Colonic mucosa (tissue), 4 donors: ENCODE results near the gene SUGCT. TPM values are rescaled to one million over a fixed set of nuclear protein-coding genes. Genes with fewer than 3 reads are reported as not detected.

Experiments
- DNase-seq: peaks from one replicate; pipeline ENCODE4 v3.0.0-alpha.2; 2020
- H3K27ac ChIP-seq: fragments of 200-600 bp; one replicate; pipeline ENCODE4 v1.8.0; 2021
- H3K27me3 ChIP-seq: fragments of 200-600 bp; one replicate; pipeline ENCODE4 v1.8.0; 2021
- H3K36me3 ChIP-seq: fragments of 200-600 bp; one replicate; pipeline ENCODE4 v1.8.0; 2021
- H3K4me1 ChIP-seq: fragments of 200-600 bp; one replicate; pipeline ENCODE4 v1.8.0; 2021; ENCODE audit warnings: mild to moderate bottlenecking
- H3K4me3 ChIP-seq: fragments of 200-600 bp; one replicate; pipeline ENCODE4 v1.8.0; 2021
- H3K9ac ChIP-seq, 2 donors: one replicate each; pipeline ENCODE4 v1.7.0; 2013; ENCODE audit warnings: control low read depth in 2 of 2, low read depth in 2 of 2, low read length in 2 of 2
- H3K9me3 ChIP-seq: fragments of 200-600 bp; one replicate; pipeline ENCODE4 v1.8.0; 2021
- intact Hi-C: fragments of 100-400 bp; cut with DNase I; formaldehyde crosslinking; loops from one replicate; pipeline ENCODE4 v1.14.1; 2022
- total RNA-seq, 2 donors: library from RNA; stranded (reverse); fragmentation: NEBNext Ultra II Directional in 1 of 2; extraction: Animal tissue kit (Norgen Biotek cat#: 25700) in 1 of 2; gene quantifications; one replicate each; pipeline ENCODE4 v1.2.1, GENCODE V29; 2021
- TF ChIP-seq, protein P1 (sequence below): fragments of 200-600 bp; IDR thresholded peaks from one replicate; pipeline ENCODE4 v1.8.0; 2022; ENCODE audit warnings: antibody characterized with exemption, mild to moderate bottlenecking
- donor health status: healthy.
- donor health status: DM: no; HTN: no; CAD: no.
- donor health status: DM: no; HTN: no; CAD: no.

SUGCT gene
- total RNA-seq, 2 donors from 2014 or later = 3.6 to 15.1 TPM

DNA sequence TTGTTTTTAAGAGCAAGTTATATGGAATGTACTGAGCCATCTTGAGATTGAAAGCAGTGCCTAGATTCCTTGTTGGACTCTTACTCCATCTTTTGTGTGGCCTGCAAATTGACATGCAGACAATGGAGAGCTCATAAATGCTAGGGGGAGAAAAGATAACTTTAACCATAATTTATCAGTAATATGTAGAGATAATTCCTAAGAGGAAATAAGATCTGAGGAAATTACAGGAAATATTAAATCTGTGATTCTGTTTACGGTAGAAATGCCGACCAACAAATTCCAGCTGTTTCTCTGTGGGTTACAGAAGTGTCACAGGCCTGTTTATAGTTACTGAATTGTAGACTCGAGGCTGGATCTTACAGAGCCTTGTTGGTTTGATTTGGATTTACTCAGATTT, 348.0 kb downstream of the SUGCT start:
- intact Hi-C loops = no loop called here
- H3K27me3 ChIP-seq = no peaks in the 10 kb centered on the region
- no peaks in the 10 kb centered on the region for H3K36me3 ChIP-seq
- no peak overlapping the region for H3K4me3 ChIP-seq
- H3K27ac ChIP-seq = no peak overlapping the region
- H3K9me3 ChIP-seq = no peaks in the 10 kb centered on the region
- H3K4me1 ChIP-seq = no peaks in the 10 kb centered on the region
- DNase-seq = no peak
- no peak overlapping the region for H3K9ac ChIP-seq
- TF ChIP-seq, protein P1, sequence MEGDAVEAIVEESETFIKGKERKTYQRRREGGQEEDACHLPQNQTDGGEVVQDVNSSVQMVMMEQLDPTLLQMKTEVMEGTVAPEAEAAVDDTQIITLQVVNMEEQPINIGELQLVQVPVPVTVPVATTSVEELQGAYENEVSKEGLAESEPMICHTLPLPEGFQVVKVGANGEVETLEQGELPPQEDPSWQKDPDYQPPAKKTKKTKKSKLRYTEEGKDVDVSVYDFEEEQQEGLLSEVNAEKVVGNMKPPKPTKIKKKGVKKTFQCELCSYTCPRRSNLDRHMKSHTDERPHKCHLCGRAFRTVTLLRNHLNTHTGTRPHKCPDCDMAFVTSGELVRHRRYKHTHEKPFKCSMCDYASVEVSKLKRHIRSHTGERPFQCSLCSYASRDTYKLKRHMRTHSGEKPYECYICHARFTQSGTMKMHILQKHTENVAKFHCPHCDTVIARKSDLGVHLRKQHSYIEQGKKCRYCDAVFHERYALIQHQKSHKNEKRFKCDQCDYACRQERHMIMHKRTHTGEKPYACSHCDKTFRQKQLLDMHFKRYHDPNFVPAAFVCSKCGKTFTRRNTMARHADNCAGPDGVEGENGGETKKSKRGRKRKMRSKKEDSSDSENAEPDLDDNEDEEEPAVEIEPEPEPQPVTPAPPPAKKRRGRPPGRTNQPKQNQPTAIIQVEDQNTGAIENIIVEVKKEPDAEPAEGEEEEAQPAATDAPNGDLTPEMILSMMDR = no peak

DNA sequence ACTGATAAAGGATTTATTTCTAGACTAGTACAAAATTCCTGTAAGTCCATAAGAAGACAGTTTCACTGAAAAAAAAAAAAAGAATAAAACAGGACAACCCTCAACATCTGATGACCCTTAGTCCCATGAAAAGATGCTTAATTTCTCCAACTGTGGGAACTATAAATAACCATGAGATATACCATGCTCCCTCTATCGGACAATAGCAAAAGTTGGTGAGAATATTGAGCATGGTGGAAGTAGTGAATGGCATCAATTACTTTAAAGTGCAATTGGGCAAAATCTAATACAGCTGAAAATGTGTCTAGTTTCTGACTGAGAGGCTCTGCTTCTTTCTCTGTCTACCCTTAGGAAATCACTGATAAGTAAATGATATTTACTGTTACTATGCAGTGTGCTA, 348.8 kb downstream of the SUGCT start:
- Histone ChIP-seq H3K27me3 (no peaks in the 10 kb centered on the region), H3K27ac (no peak overlapping the region), H3K4me3 (no peak overlapping the region), H3K36me3 (no peaks in the 10 kb centered on the region), H3K9ac (no peak overlapping the region), H3K9me3 (no peaks in the 10 kb centered on the region), H3K4me1 (no peaks in the 10 kb centered on the region)
- DNase-seq = no peak
- TF ChIP-seq, protein P1 = no peak
- intact Hi-C loops = no loop called here

DNA sequence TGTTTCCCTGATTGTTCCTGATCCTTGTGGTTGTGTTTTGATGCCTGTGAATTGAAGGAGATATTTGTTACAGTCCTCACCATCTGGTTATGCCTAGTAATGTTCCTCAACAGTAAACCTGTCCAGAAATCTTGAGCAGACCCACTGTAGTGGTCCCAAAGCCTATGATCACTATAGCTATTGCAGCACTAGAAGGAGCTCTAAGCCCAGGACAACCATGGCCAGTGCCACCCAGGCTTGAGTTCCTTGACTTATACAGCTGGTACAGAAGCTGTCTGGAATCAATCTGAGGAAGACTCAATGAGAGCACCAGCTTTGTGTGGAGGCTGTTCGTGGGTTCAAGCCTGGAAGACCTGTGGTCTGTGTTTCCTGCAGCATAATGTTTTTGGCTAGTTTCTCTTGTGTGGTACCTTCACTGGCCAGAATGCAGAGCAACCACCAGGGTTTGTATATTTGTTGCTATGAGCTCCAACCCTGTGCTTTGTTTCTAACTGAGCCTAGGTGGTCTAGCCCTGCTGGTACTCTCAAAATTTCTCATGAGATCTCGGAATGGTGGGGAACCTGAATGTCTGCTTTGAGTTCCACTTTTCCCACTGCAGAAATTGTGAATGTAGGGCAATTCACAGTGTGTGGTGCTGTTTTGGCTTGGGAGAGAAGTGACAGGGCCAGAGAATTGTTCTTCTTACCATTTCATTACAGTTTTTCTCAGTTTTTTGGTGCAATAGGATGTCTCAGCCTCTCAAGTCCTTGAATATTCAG, 355.2 kb downstream of the SUGCT start:
- H3K9ac ChIP-seq = no peak overlapping the region
- H3K4me3 ChIP-seq = no peak overlapping the region
- TF ChIP-seq, protein P1 = no peak
- no peaks in the 10 kb centered on the region for H3K9me3 ChIP-seq
- no peaks in the 10 kb centered on the region for H3K36me3 ChIP-seq
- H3K27me3 ChIP-seq = no peaks in the 10 kb centered on the region
- no peak for DNase-seq
- H3K4me1 ChIP-seq = no peaks in the 10 kb centered on the region
- H3K27ac ChIP-seq = no peak overlapping the region
- intact Hi-C loops = no loop called here

- Histone ChIP-seq H3K4me3 (no peak overlapping the region), H3K36me3 (no peaks in the 10 kb centered on the region)
Measured at GRCh38 chr7:40490603-40490924, 355.8 kb downstream of the SUGCT start.

DNA sequence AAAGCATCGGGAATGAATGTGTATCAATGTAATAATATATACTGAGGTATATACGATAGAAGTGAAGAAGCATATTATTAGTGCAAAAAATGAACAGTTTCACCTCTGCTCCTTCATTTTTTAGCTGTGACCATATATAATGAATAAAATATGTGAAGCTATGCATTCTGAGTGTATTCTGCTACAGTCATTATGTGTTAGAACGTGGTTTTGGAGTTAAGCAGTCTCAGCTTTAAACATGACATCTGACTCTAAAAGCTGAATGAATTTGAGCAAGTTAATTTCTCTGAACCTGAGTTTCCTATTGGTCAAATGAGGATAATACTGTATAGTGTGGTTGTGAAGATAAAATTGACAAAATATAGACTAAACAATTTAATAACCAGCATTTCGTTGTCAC, 358.1 kb downstream of the SUGCT start:
- Histone ChIP-seq H3K9ac (no peak overlapping the region), H3K9me3 (no peaks in the 10 kb centered on the region), H3K36me3 (no peaks in the 10 kb centered on the region), H3K27me3 (no peaks in the 10 kb centered on the region), H3K4me1 (no peaks in the 10 kb centered on the region), H3K4me3 (no peak overlapping the region), H3K27ac (no peak overlapping the region)
- no peak for DNase-seq
- intact Hi-C loops = no loop called here
- TF ChIP-seq, protein P1 = no peak

More at GRCh38 chr7:40490603-40490924, 355.8 kb downstream of the SUGCT start:
- no peak for DNase-seq
- no peak overlapping the region for H3K9ac ChIP-seq
- no peaks in the 10 kb centered on the region for H3K27me3 ChIP-seq
- H3K4me1 ChIP-seq = no peaks in the 10 kb centered on the region
- H3K9me3 ChIP-seq = no peaks in the 10 kb centered on the region
- TF ChIP-seq, protein P1 = no peak
- intact Hi-C loops = no loop called here
- no peak overlapping the region for H3K27ac ChIP-seq
